ENCODE data around the gene ODF2L. TPM values are rescaled to one million over a fixed set of nuclear protein-coding genes. Genes with fewer than 3 reads are reported as not detected.

ODF2L gene
- total and polyA plus RNA-seq, 2 of the 4 experiments (the other 2 are of a cell fraction), result 10.4 to 12.3 TPM

GRCh38 chr1:86430376-86430775 is 34.3 kb upstream of the ODF2L start:
- H3K4me3 ChIP-seq (ENCODE audit: insufficient read depth, low read depth, low read length), result no peak overlapping the region
- no peak overlapping the region; the same call in 1 of the 2 replicates for H3K4me2 ChIP-seq (ENCODE audit: low read depth, low read length)
- peak overlapping the region; percentile 81 for H2BK20ac ChIP-seq (ENCODE audit: low read depth, low read length)
- intact Hi-C loops (cut with micrococcal nuclease) (no loop called here), dilution Hi-C loops (cut with HindIII; ENCODE audit: low sequenced_read_pairs, unreplicated experiment) (no loop called here), in situ Hi-C loops (cut with MboI; ENCODE audit: low sequenced_read_pairs) (no loop called here)
- H3K79me1 ChIP-seq (ENCODE audit: low read depth in 1 of 2, low read length in 2 of 2), result no peaks in the 10 kb centered on the region
- peak overlapping the region; percentile 81 for H2BK120ac ChIP-seq (ENCODE audit: low read depth, low read length)
- H3K36me3 ChIP-seq (ENCODE audit: control insufficient read depth, insufficient read depth, low read length), result no peaks in the 10 kb centered on the region
- no peak overlapping the region for H3K9ac ChIP-seq (ENCODE audit: low read depth, low read length)
- H3K27ac ChIP-seq (ENCODE audit: insufficient read depth, low read length), result peak overlapping the region; percentile 64; the same call in 1 of the 2 replicates
- 0 out of 3 replicates have a peak overlapping the region, but pooled peaks have one; percentile 67 for H2BK15ac ChIP-seq (ENCODE audit: low read depth, low read length)
- no TSS peak for BruUV-seq (replicated peaks)
- TF ChIP-seq CEBPB (IDR thresholded peaks at IDR 0.05; ENCODE audit: low read depth, low read length) (no peak), NFE2L2 (IDR thresholded peaks at IDR 0.05; ENCODE audit: low read depth, low read length) (no peak), USF2 (IDR thresholded peaks at IDR 0.05; ENCODE audit: low read depth, low read length) (no peak), RAD21 (IDR thresholded peaks at IDR 0.05; ENCODE audit: low read length) (no peak), BHLHE40 (IDR thresholded peaks at IDR 0.05; ENCODE audit: low read depth, low read length) (no peak), CTCF (conservative IDR thresholded peaks at IDR 0.05; ENCODE audit: low read depth, low read length) (no peak), RFX5 (IDR thresholded peaks at IDR 0.05; ENCODE audit: low read depth, low read length) (no peak), RCOR1 (IDR thresholded peaks at IDR 0.05; ENCODE audit: insufficient replicate concordance, low read length) (no peak), POLR2A (IDR thresholded peaks at IDR 0.05; ENCODE audit: low read depth, low read length) (no peak), MAZ (IDR thresholded peaks at IDR 0.05; ENCODE audit: borderline replicate concordance, low read depth, low read length) (no peak), CHD1 (IDR thresholded peaks at IDR 0.05; ENCODE audit: low read depth, low read length) (no peak), FOS (IDR thresholded peaks at IDR 0.05; ENCODE audit: low read depth, low read length) (no peak), MXI1 (IDR thresholded peaks at IDR 0.05; ENCODE audit: borderline replicate concordance, low read depth, low read length) (no peak), SMC3 (IDR thresholded peaks at IDR 0.05; ENCODE audit: low read depth, low read length) (no peak), MAFK (IDR thresholded peaks at IDR 0.05; ENCODE audit: low read depth, low read length) (no peak), ELK1 (IDR thresholded peaks at IDR 0.05; ENCODE audit: borderline replicate concordance, low read depth, low read length) (no peak)
- peak; percentile 9; the same call in 1 of the 2 replicates for ATAC-seq (ENCODE audit: low read depth)
- no peaks in the 10 kb centered on the region for H3K9me1 ChIP-seq (ENCODE audit: insufficient read depth, low read length)
- H3K23ac ChIP-seq (ENCODE audit: low read depth, low read length), result peak overlapping the region; percentile 6; the same call in 1 of the 2 replicates
- H2AK9ac ChIP-seq (replicated peaks; ENCODE audit: low read depth, low read length, poor library complexity), result no peak overlapping the region
- DNase-seq, result no peak
- H3K9me3 ChIP-seq (ENCODE audit: control insufficient read depth, insufficient read depth, low read length), result no peaks in the 10 kb centered on the region
- peak overlapping the region; percentile 33; the same call in 1 of the 2 replicates for H3K56ac ChIP-seq (ENCODE audit: extremely low read depth, insufficient read depth, low read length)
- H3K18ac ChIP-seq (ENCODE audit: low read depth, low read length), result peak overlapping the region; percentile 79
- peak overlapping the region; percentile 53; the same call in 1 of the 2 replicates for H4K91ac ChIP-seq (ENCODE audit: insufficient read depth, low read depth, low read length)
- no peak overlapping the region for H2AFZ ChIP-seq (replicated peaks; ENCODE audit: low read length, poor library complexity)
- CTCF ChIA-PET, result interaction anchor here (0.6 to 1.3 kb wide), 3 partner anchors 9 to 285 kb away, joined by 3 to 5 read pairs (median 4); no protein-coding TSS in a partner anchor
- no peaks in the 10 kb centered on the region; the same call in 1 of the 2 replicates for H3K27me3 ChIP-seq (ENCODE audit: control insufficient read depth, insufficient read depth, low read length)
- POLR2A ChIA-PET (ENCODE audit: unreplicated experiment), result interaction anchor here (1.1 kb wide), 1 partner anchor 34 kb away, joined by 3 read pairs; no protein-coding TSS in a partner anchor
- peak overlapping the region; percentile 42 for H3K14ac ChIP-seq (replicated peaks; ENCODE audit: low read depth, low read length)
- H3K4me1 ChIP-seq (ENCODE audit: control insufficient read depth, insufficient read depth, low read length), result peaks cover 5% of the 10 kb centered on the region; the same call in 1 of the 2 replicates
- H3K4ac ChIP-seq (ENCODE audit: low read depth, low read length), result peak overlapping the region; percentile 26; the same call in 1 of the 2 replicates
- H2AK5ac ChIP-seq (ENCODE audit: low read depth, low read length), result no peak overlapping the region
- H4K20me1 ChIP-seq (ENCODE audit: insufficient read depth, low read length), result no peaks in the 10 kb centered on the region
- H4K5ac ChIP-seq (ENCODE audit: low read depth, low read length), result peak overlapping the region; percentile 97
- H2BK5ac ChIP-seq (ENCODE audit: low read depth, low read length, poor library complexity, severe bottlenecking), result peak overlapping the region; percentile 80
- peak overlapping the region; percentile 72 to 92 for H4K8ac ChIP-seq (ENCODE audit: low read depth in 2 of 2, low read length in 2 of 2)

All from IMR-90 (cell line).